Measurements from ENCODE around the gene TMSB4X.
"Not testable (repeated sequence)": the region's sequence is repeated elsewhere in the genome, so short reads cannot be mapped to it uniquely, and the experiment has no call there.

The TMSB4X gene

GRCh38 chrX:12974796-12975669 lies at the start of gene TMSB4X:
Gene TMSB4X, plus strand, starts transcription at chrX:12975110.
- DNase-seq (ENCODE audit: low spot score), result peak; percentile 67
- no peak for FAIRE-seq

GRCh38 chrX:12929701-12930100 lies 45.2 kb upstream of the TMSB4X start:
- DNase-seq (ENCODE audit: low spot score), result peak; percentile 28

DNA sequence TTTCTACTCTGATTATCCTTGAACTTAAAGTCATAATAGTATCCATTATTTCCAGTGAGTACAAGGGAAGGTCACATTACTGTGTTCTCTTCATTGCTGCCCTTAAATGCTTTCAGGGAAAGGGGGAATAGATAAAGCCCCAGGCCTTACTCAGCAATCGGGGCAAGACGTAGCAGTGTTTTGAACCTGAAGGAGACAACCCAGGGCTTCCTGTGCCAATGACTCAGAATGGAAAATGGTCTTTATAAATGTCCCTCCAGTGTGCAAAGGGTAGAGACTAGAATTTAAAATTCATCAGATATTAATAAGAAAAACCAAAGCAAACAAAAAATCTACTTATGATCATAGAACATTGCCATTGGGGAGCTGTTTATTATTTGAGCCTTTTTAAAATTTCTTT lies 44.8 kb upstream of the TMSB4X start:
- DNase-seq (ENCODE audit: low spot score), result no peak
- FAIRE-seq, result no peak

More at GRCh38 chrX:12929701-12930100, 45.2 kb upstream of the TMSB4X start:
- no peak for FAIRE-seq

- DNase-seq (ENCODE audit: low spot score), result no peak
- FAIRE-seq, result no peak
These were observed 42.7 kb upstream of the TMSB4X start for GRCh38 chrX:12932244-12932643.

GRCh38 chrX:12934850-12935249 lies 40.1 kb upstream of the TMSB4X start:
- FAIRE-seq, result no peak

DNA sequence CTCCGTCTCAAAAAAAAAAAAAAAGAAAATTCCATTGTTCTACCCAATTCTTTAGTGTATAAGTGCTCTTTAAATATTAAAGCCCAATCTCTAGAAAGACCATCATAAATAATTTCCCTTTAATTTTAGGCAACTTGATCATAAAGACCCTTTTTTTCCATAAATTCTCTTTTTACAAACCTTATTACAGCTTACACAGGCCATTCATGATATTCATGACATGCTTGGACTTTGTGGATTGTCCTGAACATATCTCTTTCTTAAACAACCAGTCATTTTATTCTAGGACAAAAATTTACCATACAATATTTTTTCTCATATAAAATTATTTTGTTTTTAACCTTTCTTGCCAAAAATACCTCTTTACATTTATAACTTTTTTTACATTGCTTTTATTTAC lies 38.0 kb upstream of the TMSB4X start:
- FAIRE-seq (no peak), DNase-seq (ENCODE audit: low spot score) (no peak)

More at GRCh38 chrX:12934850-12935249, 40.1 kb upstream of the TMSB4X start:
- DNase-seq (ENCODE audit: low spot score), result no peak

- not testable (repeated sequence) for DNase-seq (ENCODE audit: low spot score); FAIRE-seq
These were observed 34.4 kb upstream of the TMSB4X start for GRCh38 chrX:12940471-12940870.

DNA sequence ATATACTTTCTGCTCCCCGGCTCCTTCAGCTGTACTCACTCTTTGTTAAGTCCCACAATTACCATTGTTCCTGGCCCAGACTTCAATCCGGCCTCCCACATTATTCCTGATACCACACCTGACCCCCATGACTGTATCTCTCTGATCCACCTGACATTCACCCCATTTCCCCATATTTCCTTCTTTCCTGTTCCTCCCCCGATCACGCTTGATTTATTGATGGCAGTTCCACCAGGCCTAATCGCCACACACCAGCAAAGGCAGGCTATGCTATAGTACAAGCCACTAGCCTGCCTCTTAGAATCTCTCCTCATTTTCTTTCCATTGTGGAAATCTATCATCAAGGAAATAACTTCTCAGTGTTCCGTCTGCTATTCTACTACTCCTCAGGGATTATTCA lies 31.3 kb upstream of the TMSB4X start:
- FAIRE-seq; DNase-seq (ENCODE audit: low spot score): not testable (repeated sequence)

- not testable (repeated sequence) for FAIRE-seq; DNase-seq (ENCODE audit: low spot score)
These were observed 30.5 kb upstream of the TMSB4X start for GRCh38 chrX:12944452-12944851.

- no peak for FAIRE-seq
- no peak for DNase-seq (ENCODE audit: low spot score)
These were observed 29.4 kb upstream of the TMSB4X start for GRCh38 chrX:12945494-12945893.

DNA sequence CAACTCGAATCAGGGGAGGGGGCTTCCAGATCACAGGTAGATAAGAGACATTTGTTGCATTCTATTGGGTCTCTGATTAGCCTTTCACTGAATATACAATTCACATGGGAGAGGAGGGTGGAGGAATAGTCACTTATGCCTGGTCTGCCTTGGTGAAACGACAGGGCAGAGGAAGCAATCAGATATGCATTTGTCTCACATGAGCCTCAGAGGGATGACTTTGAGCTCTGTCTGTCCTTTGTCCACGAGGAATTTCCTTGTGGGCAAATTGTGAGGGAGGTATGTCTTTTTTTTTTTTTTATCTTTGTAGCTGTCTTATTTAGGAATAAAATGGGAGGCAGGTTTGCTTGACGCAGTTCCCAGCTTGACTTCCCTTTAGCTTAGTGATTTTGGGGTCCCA lies 28.5 kb upstream of the TMSB4X start:
- DNase-seq (ENCODE audit: low spot score) (no peak), FAIRE-seq (no peak)

GRCh38 chrX:12946838-12947544 lies 27.9 kb upstream of the TMSB4X start:
- peak; percentile 71 for DNase-seq (ENCODE audit: low spot score)
- peak; percentile 63 for FAIRE-seq

DNA sequence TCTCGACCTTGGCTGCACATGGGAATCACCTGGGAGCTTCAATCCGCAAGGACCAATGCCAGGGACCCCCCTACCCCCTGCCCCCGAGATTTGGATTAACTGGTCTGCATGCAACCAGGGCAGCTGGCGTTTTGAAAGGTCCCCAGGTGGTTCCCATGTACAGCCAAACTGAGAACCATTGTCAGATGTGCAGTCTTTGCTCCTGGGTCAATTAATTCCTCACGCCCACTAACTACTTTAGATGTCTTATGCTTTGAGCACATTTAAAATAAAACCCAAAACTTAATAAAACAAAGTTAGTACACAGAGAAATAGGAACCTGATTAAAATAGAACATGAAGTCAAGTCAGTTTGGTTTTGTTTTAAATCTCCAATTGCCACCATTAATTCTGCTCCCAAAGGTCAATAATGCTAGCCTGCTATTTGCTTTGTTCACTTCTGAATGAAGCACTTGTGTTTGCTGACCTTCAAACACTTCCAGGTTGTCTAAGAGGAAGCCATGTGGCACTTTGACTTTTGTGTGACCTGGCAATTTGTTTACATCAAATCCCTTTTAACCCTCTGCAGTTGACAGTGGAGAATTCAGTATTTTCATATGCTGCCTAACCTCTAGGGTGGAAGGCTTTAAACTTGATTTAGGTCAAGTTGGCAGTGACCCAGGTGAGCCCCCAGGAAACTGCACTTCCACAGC lies 27.2 kb upstream of the TMSB4X start:
- DNase-seq (ENCODE audit: low spot score) (no peak), FAIRE-seq (no peak)

- no peak for FAIRE-seq
- DNase-seq (ENCODE audit: low spot score), result no peak
These were observed 26.4 kb upstream of the TMSB4X start for GRCh38 chrX:12948495-12948894.

DNA sequence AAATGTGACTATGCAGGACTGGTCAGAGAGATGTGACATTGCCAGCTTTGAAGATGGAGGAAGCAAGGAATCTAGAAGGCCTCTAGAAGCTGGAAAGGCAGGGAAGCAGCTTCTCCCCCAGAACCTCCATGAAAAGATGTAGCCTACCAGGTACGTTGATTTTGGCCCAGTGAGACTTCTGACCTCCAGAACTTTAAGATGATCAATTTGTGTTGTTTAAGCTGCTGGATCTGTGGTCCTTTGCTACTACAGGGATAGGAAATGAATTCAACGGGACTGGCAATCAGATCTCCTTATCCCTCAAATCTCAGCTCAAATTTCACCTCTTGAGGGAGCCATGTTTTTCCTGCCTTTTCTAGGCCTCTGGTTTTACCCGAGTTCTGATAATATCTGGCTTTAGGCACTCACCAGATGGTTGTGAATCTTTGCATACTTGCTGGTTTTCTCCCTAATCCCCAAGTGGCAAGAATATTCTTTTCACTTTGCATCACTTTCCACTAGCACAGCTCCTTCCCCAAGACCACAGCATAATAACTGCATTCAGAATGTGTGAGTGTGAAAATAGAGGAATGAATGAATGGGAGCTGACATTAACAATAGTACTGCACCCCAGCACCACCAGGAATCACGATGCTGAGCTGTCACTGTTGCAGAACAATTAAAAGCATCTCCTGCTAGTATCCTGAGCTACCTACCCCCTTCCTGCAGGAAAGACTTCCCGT lies 25.5 kb upstream of the TMSB4X start:
- FAIRE-seq (no peak), DNase-seq (ENCODE audit: low spot score) (no peak)

- FAIRE-seq (no peak), DNase-seq (ENCODE audit: low spot score) (peak; percentile 9)
These were observed 24.8 kb upstream of the TMSB4X start for GRCh38 chrX:12949927-12950656.

DNA sequence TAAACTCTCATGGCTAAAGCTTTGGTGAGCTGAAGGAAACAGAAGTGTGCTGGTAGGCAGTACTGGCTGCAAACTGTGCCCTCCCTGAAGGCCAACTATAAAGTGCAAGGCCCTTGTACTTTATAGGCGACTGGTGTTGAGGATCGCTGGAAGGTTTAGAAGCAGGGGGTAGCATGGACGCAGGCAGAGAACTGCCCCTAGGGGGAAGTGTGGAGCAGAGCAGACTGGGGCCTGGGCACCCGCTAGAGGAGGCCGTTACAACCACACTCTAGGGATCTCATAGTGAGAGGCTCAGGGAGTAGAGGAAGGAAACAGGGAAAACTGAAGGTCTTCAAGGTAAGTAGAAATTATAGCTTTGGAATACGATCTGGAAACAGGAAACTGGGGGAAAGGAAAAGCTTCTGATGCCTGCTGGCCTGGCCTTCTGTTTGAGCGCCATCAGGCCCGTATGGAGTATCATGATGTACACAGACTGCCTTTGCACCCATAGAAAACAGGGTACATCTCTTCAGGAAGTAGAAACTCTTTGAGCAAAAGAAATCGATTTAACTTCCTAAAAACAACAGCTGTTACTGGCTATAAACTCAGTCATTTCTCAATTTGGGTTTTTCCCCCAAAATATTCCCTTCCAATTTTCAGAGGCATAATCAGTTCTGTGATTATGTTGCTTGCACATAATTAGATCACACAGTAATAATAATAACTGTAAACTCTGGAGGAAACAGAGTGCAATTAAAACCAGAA lies 23.9 kb upstream of the TMSB4X start:
- no peak for FAIRE-seq
- no peak for DNase-seq (ENCODE audit: low spot score)

GRCh38 chrX:12951595-12951975 lies 23.3 kb upstream of the TMSB4X start:
- FAIRE-seq, result no peak
- no peak for DNase-seq (ENCODE audit: low spot score)

DNA sequence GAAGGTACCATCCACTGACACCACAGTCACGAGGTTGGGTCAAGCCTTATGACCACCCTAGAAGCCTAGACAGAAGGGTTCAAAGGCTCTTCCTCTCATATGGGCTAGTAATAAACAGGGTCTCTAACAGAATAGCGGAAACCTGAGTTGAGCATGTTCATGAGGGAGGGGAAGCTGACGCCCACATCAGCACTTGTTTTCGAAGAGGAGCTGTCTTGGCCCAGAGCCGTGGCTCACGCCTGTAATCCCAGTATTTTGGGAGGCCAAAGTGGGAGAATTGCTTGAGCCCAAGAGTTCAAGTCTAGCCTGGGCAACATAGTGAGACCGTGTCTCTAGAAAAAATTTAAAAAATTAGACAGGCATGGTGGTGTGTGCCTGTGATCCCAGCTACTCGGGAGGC lies 21.5 kb upstream of the TMSB4X start:
- no peak for DNase-seq (ENCODE audit: low spot score)
- FAIRE-seq, result no peak

DNA sequence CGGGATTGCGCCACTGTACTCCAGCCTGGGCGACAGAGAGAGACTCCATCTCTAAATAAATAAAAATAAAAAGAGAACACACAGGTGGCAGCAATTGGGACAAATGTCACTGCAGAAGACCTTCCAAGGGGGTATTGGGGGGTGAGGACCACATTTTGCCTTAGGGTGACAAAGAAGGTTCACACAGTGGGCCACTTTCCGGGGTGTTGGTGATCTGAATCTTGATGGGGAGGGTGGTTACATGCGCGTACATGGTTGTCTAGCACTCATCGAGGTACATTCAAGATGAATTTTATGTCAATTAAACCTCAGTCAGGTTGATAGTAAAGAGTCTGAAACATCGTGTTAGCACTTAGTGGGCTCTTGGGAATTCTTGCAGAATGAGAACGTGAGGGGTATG lies 20.5 kb upstream of the TMSB4X start:
- no peak for FAIRE-seq
- DNase-seq (ENCODE audit: low spot score), result no peak
